Mucosa of descending colon (tissue), 3 donors: ENCODE measurements around the gene OSTC. TPM values are rescaled to one million over a fixed set of nuclear protein-coding genes. Genes with fewer than 3 reads are reported as not detected.

Source experiments
- ATAC-seq: fragments of 200-7000 bp; cut with Tn5 transposase; one replicate; pipeline ENCODE4 v1.9.1; 2020; ENCODE audit warnings: mild to moderate bottlenecking, moderate library complexity
- DNase-seq, 3 donors: peaks; one replicate each; pipeline ENCODE4 v3.0.0-alpha.2; 2020
- H3K36me3 ChIP-seq: fragments of 200-600 bp; one replicate; pipeline ENCODE4 v1.8.0; 2021; ENCODE audit warnings: low read depth, mild to moderate bottlenecking
- H3K4me1 ChIP-seq: fragments of 200-600 bp; one replicate; pipeline ENCODE4 v1.8.0; 2021; ENCODE audit warnings: low read depth, mild to moderate bottlenecking
- H3K4me3 ChIP-seq: fragments of 200-600 bp; one replicate; pipeline ENCODE4 v1.8.0; 2021; ENCODE audit warnings: mild to moderate bottlenecking
- H3K9me3 ChIP-seq: fragments of 200-600 bp; one replicate; pipeline ENCODE4 v1.8.0; 2021; ENCODE audit warnings: mild to moderate bottlenecking
- CTCF ChIP-seq: fragments of 200-600 bp; IDR thresholded peaks from one replicate; pipeline ENCODE4 v1.8.0; 2022; ENCODE audit warnings: antibody characterized with exemption, mild to moderate bottlenecking
- intact Hi-C, 2 donors: fragments of 100-400 bp; cut with DNase I in 1 of 2; cut with micrococcal nuclease in 1 of 2; formaldehyde crosslinking; loops; one replicate each; pipeline versions ENCODE4 v1.11.0 to v1.11.1; 2022; cut with DNase I, micrococcal nuclease
- total RNA-seq, 3 donors: library from RNA; stranded (reverse); fragmentation: NEBNext Ultra II Directional in 2 of 3; extraction: Animal tissue kit (Norgen Biotek cat#: 25700) in 2 of 3; gene quantifications; one replicate each; pipeline versions ENCODE4 v1.2.1 to v1.2.4, GENCODE V29; 2021 to 2023
- donor health status: DM: no; HTN: no; CAD: no; lungs with moderate emphysema.
- donor health status: DM: no; HTN: no; CAD: no.
- donor health status: DM: no; HTN: yes; CAD: no.

OSTC gene
- total RNA-seq, 3 donors from 2014 or later: 48.7 to 75.0 (median 51.5) TPM

DNA sequence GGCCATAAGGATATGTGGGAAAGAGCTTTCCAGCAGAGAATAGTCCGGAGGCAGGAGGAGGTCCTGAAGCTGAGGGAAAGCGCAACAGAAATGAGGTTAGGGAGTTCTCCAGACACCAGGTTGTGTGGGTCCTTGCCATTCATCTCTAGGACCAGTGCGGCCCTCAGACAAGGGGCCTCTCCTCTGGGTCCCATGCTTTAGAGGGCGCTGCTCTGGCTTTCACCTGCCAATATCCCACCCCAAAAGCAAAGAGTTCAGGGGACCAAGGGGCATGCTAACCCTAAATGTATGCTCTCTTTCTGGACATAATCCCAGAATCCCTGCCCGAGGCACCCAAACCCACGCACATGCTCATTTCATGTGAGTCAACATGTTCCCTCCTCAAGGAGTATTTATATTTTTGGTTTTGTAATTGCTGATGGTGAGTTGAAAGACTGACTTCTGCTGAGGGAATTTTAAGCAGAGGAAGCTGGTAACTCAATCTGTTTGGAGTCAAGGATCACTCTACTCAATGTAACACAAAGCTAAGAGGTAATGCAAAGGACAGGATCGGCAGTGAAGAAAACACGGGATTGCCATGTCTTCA lies 15.2 kb upstream of the OSTC start:
- no peak for DNase-seq
- no peaks in the 10 kb centered on the region for H3K9me3 ChIP-seq
- peaks cover 15% of the 10 kb centered on the region for H3K36me3 ChIP-seq
- H3K4me1 ChIP-seq: no peaks in the 10 kb centered on the region
- no peak for ATAC-seq
- intact Hi-C loops: no loop called here
- no peak for TF ChIP-seq CTCF
- H3K4me3 ChIP-seq: no peak overlapping the region

- no peaks in the 10 kb centered on the region for H3K4me1 ChIP-seq
- intact Hi-C loops: no loop called here
- DNase-seq (no peak), ATAC-seq (no peak)
- no peak for TF ChIP-seq CTCF
- H3K4me3 ChIP-seq: no peak overlapping the region
- no peaks in the 10 kb centered on the region for H3K9me3 ChIP-seq
- peaks cover 5% of the 10 kb centered on the region for H3K36me3 ChIP-seq
These were observed 14.2 kb upstream of the OSTC start for GRCh38 chr4:108636246-108636645.

DNA sequence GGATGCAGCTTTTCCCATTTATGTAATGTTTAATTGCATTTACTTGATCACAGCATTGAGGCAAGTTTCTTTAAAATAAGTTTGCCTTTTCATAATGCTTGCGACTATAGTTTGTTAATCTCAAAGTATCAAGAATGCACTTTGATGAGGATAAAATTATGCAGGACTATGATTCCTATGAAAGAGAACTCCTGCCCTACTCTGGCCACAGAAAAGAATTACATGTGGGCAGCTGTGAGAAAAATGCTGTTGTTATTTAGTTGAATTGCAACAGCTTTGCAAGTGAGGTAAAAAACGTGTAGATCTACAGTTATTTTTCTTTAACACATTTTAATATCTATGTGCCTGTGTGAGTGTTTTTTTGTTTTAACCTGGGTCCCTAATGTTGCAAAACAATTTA lies 12.5 kb upstream of the OSTC start:
- H3K9me3 ChIP-seq: no peaks in the 10 kb centered on the region
- H3K4me1 ChIP-seq: no peaks in the 10 kb centered on the region
- no peaks in the 10 kb centered on the region for H3K36me3 ChIP-seq
- intact Hi-C loops: no loop called here
- ATAC-seq (no peak), DNase-seq (no peak)
- no peak overlapping the region for H3K4me3 ChIP-seq
- no peak for TF ChIP-seq CTCF

DNA sequence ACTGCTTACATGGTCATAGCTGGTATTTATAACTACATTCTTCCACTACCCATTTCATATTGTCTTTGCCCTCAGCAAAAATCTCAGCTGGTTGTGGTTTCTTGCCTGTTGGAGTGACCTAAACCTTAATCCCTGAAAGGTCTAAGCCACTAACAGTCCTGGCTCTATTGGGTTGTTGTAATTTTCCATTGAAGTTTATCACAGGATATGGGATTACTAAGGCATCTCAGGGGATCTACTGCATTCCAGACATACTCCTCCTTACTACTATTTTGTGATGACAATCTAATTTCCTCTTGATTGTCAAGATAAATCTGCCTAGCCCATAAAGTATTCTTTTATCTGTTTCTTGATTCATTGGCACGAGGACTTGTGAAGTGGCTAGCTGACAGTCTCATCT lies 6.2 kb upstream of the OSTC start:
- ATAC-seq: no peak

DNA sequence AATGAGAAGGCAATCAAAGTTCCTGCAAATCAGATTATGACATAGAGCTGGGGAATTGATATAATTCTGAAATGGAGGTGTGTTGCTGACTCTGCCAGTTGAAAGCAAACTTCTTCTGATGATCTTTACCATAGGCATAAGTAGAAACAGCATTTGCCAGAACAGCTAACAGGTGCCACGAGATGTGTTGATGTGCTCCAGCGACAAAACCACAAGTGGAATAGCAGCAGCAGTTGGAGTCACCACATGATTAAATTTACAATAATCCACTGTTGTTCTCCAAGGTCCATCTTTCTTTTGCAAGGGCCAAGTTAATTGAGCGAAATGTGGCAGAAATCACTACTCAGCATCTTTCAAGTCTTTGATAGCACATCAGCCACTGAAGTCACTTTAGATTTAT lies 3.7 kb upstream of the OSTC start:
- no peak overlapping the region for H3K4me3 ChIP-seq
- H3K36me3 ChIP-seq: no peaks in the 10 kb centered on the region
- intact Hi-C loops: no loop called here
- ATAC-seq: no peak
- H3K9me3 ChIP-seq: no peaks in the 10 kb centered on the region
- H3K4me1 ChIP-seq: no peaks in the 10 kb centered on the region
- no peak for TF ChIP-seq CTCF
- no peak for DNase-seq

More for the DNA sequence above, 6.2 kb upstream of the OSTC start:
- Histone ChIP-seq H3K36me3 (no peaks in the 10 kb centered on the region), H3K4me3 (no peak overlapping the region), H3K4me1 (no peaks in the 10 kb centered on the region), H3K9me3 (no peaks in the 10 kb centered on the region)
- intact Hi-C loops: no loop called here
- DNase-seq: no peak
- TF ChIP-seq CTCF: no peak

DNA sequence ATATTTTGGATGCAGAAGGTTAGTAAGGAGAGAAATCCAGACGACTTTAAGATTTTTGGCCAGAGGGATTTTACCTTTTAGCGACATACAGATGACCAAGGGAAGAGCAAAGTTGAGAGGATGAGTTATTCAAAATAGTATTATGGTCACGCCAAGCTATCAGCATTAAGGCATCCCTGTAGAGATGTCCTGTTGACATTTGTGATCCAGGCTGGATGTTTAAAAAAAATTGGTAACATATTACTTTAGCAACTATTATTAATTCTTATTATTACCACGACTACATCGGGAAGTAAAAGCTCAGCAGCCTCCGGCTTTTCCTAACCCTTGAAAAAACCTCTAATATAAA lies 562 bp upstream of the OSTC start:
- no peaks in the 10 kb centered on the region for H3K36me3 ChIP-seq
- no peak for TF ChIP-seq CTCF
- H3K4me1 ChIP-seq: no peaks in the 10 kb centered on the region
- DNase-seq (no peak), ATAC-seq (no peak)
- no peaks in the 10 kb centered on the region for H3K9me3 ChIP-seq
- intact Hi-C loops: no loop called here
- H3K4me3 ChIP-seq: no peak overlapping the region
